GM19372 (cell line): ENCODE results near the gene ATG7.
"Not testable (repeated sequence)": the region's sequence is repeated elsewhere in the genome, so short reads cannot be mapped to it uniquely, and the experiment has no call there.

Experiments used
- ATAC-seq: cut with Tn5 transposase; IDR thresholded peaks from one replicate; pipeline ENCODE4 v1.9.1; 2021; ENCODE audit warnings: mild to moderate bottlenecking, low read depth, moderate library complexity; ENCODE audit not compliant: unreplicated experiment

Gene ATG7

GRCh38 chr3:11250902-11251806 is 21.0 kb upstream of the ATG7 start:
- ATAC-seq: no peak

- no peak for ATAC-seq
Observed at GRCh38 chr3:11251807-11252176, 20.4 kb upstream of the ATG7 start.

GRCh38 chr3:11254876-11255275 is 17.3 kb upstream of the ATG7 start:
- ATAC-seq: no peak

- not testable (repeated sequence) for ATAC-seq
Observed at GRCh38 chr3:11255537-11255936, 16.7 kb upstream of the ATG7 start.

GRCh38 chr3:11258958-11259357 is 13.2 kb upstream of the ATG7 start:
- no peak for ATAC-seq

GRCh38 chr3:11260460-11260859 is 11.7 kb upstream of the ATG7 start:
- ATAC-seq: no peak

GRCh38 chr3:11269007-11269406 is 3.2 kb upstream of the ATG7 start:
- no peak for ATAC-seq

- no peak for ATAC-seq
Observed at GRCh38 chr3:11272906-11273574, 843 bp downstream of the ATG7 start.

GRCh38 chr3:11273891-11274291 is 1.7 kb downstream of the ATG7 start:
- ATAC-seq: no peak

GRCh38 chr3:11274566-11275142 is 2.5 kb downstream of the ATG7 start:
- ATAC-seq: no peak

- no peak for ATAC-seq
Observed at GRCh38 chr3:11275926-11276325, 3.7 kb downstream of the ATG7 start.

- no peak for ATAC-seq
Observed at GRCh38 chr3:11276901-11277300, 4.7 kb downstream of the ATG7 start.

GRCh38 chr3:11282250-11283138 is 10.3 kb downstream of the ATG7 start:
- ATAC-seq: no peak

GRCh38 chr3:11283139-11283475 is 10.9 kb downstream of the ATG7 start:
- no peak for ATAC-seq

- no peak for ATAC-seq
Observed at GRCh38 chr3:11284011-11284410, 11.8 kb downstream of the ATG7 start.

GRCh38 chr3:11285471-11285870 is 13.3 kb downstream of the ATG7 start:
- no peak for ATAC-seq

GRCh38 chr3:11287404-11287803 is 15.2 kb downstream of the ATG7 start:
- ATAC-seq: no peak

- ATAC-seq: no peak
Observed at GRCh38 chr3:11288021-11288491, 15.9 kb downstream of the ATG7 start.

GRCh38 chr3:11288786-11289637 is 16.8 kb downstream of the ATG7 start:
- ATAC-seq: peak; percentile 57

- no peak for ATAC-seq
Observed at GRCh38 chr3:11289864-11290263, 17.7 kb downstream of the ATG7 start.
